Measurements from ENCODE around the gene WWTR1. TPM values are rescaled to one million over a fixed set of nuclear protein-coding genes. Genes with fewer than 3 reads are reported as not detected.
A peak's percentile ranks its signal among the peaks of the same experiment; 100 is the strongest.

Gene WWTR1
- total and polyA plus RNA-seq, 2 of the 8 experiments (the other 6 are each of a cell fraction or from before 2014, with no cell fraction given): 15.7 to 18.6 TPM

GRCh38 chr3:149535333-149535685 is 122.5 kb downstream of the WWTR1 start:
- Histone ChIP-seq H3K18ac (ENCODE audit: extremely low read depth, low read length) (no peak overlapping the region), H2BK5ac (ENCODE audit: low read depth, low read length) (no peak overlapping the region), H3K4me1 (replicated peaks in 1 of 4; ENCODE audit: control insufficient read depth in 3 of 4, insufficient read depth in 4 of 4, low read length in 3 of 4) (peaks cover 2 to 10% (median 5%) of the 10 kb centered on the region in 4 experiments; a peak in 5 of 7 replicates), H3K4me3 (ENCODE audit: extremely low read depth in 1 of 4, insufficient read depth in 2 of 4, low read depth in 3 of 4, low read length in 4 of 4) (no peak overlapping the region), H3K56ac (replicated peaks; ENCODE audit: insufficient read length, low read depth, low read length) (no peak overlapping the region), H4K20me1 (replicated peaks in 1 of 2; ENCODE audit: control insufficient read depth in 1 of 2, insufficient read depth in 2 of 2, low read length in 2 of 2) (peaks cover 0 to 3% of the 10 kb centered on the region in 2 experiments), H3K9me3 (ENCODE audit: insufficient read depth in 2 of 2, low read depth in 1 of 2, low read length in 1 of 2) (no peaks in the 10 kb centered on the region), H2BK20ac (ENCODE audit: low read length) (no peak overlapping the region), H3K79me1 (ENCODE audit: low read depth, low read length) (0 out of 2 replicates have a peak, but pooled peaks cover 3% of the 10 kb centered on the region), H3K14ac (ENCODE audit: insufficient read length) (no peak overlapping the region), H3K27me3 (replicated peaks in 1 of 4; ENCODE audit: control insufficient read depth in 3 of 4, extremely low read depth in 1 of 4, insufficient read depth in 3 of 4, low read length in 3 of 4) (no peaks in the 10 kb centered on the region), H2AK5ac (ENCODE audit: low read depth, low read length) (no peak overlapping the region), H4K8ac (ENCODE audit: extremely low read depth, insufficient read depth, low read length) (no peak overlapping the region), H3K4me2 (ENCODE audit: insufficient read depth in 1 of 2, low read depth in 2 of 2, low read length in 2 of 2) (no peak overlapping the region), H4K91ac (replicated peaks; ENCODE audit: insufficient read length, low read length) (no peak overlapping the region), H3K9ac (replicated peaks in 1 of 4; ENCODE audit: extremely low read depth in 1 of 4, low read depth in 3 of 4, low read length in 3 of 4) (peak overlapping the region in 1 of 4 experiments; percentile 10; a peak in 1 of 7 replicates), H3K23me2 (ENCODE audit: low read depth, low read length) (peaks cover 2% of the 10 kb centered on the region; the same call in 1 of the 2 replicates), H2AFZ (ENCODE audit: low read length) (no peak overlapping the region), H3K79me2 (ENCODE audit: control insufficient read depth in 1 of 2, insufficient read depth in 2 of 2, low read length in 2 of 2) (peaks cover 0 to 6% of the 10 kb centered on the region in 2 experiments; a peak in 1 of 4 replicates), H3K36me3 (ENCODE audit: control insufficient read depth in 2 of 4, insufficient read depth in 4 of 4, low read length in 3 of 4) (no peaks in the 10 kb centered on the region), H3K23ac (ENCODE audit: insufficient read length) (no peak overlapping the region), H3K4ac (replicated peaks; ENCODE audit: insufficient read length, low read depth, low read length) (no peak overlapping the region), H2BK15ac (ENCODE audit: low read length) (no peak overlapping the region), H4K5ac (ENCODE audit: insufficient read length, low read depth, low read length) (no peak overlapping the region), H2BK120ac (replicated peaks; ENCODE audit: low read depth, low read length) (no peak overlapping the region), H3K27ac (ENCODE audit: low read depth, low read length) (no peak overlapping the region), H2BK12ac (ENCODE audit: low read depth, low read length) (no peak overlapping the region)
- DNase-seq (ENCODE audit: low read depth in 1 of 2, low spot score in 2 of 2) (no peak), FAIRE-seq (no peak)
- ChIA-PET CTCF (ENCODE audit: partially characterized antibody) (interaction anchor here (0.7 to 2.9 kb wide), 7 partner anchors 12 to 236 kb away, joined by 3 to 15 read pairs (median 5); no protein-coding TSS in a partner anchor), POLR2A (ENCODE audit: partially characterized antibody) (no interaction called here)
- 88% methylated on average over 8 of the region's 8 CpGs; no CpG with 5 or more reads in 1 of the 2 experiments for WGBS, 2 experiments (ENCODE audit: extremely low coverage in 1 of 2, insufficient coverage in 1 of 2, insufficient read length in 1 of 2, insufficient replicate concordance in 2 of 2, low coverage in 1 of 2, low lambda C conversion rate in 2 of 2, missing lambda C conversion rate in 1 of 2)
- TF ChIP-seq KDM4A (IDR thresholded peaks at IDR 0.05; ENCODE audit: low read depth, low read length, severe bottlenecking) (no peak), CTCF (IDR thresholded peaks at IDR 0.05; ENCODE audit: control extremely low read depth in 1 of 3, insufficient read depth in 1 of 3, low read depth in 1 of 3, low read length in 3 of 3) (no peak)
